KOPT-K1 (cell line): Measurements from ENCODE around the gene TFDP2.
"Not testable (repeated sequence)": the region's sequence is repeated elsewhere in the genome, so short reads cannot be mapped to it uniquely, and the experiment has no call there.

Experiments used
- H3K27ac ChIP-seq: fragments of 200-600 bp; sonication (generic); 2 replicates; pipeline ENCODE4 v1.5.1; 2016; ENCODE audit warnings: antibody characterized with exemption, mild to moderate bottlenecking, low read depth, low read length; ENCODE audit not compliant: poor library complexity, severe bottlenecking
- H3K36me3 ChIP-seq: fragments of 200-600 bp; sonication (generic); 2 replicates; pipeline ENCODE4 v1.5.1; 2017; ENCODE audit warnings: antibody characterized with exemption, mild to moderate bottlenecking, low read length, moderate library complexity; ENCODE audit not compliant: insufficient read depth
- H3K9me3 ChIP-seq: fragments of 200-600 bp; sonication (generic); 2 replicates; pipeline ENCODE4 v1.5.1; 2017; ENCODE audit warnings: antibody characterized with exemption, low read length, mild to moderate bottlenecking; ENCODE audit not compliant: insufficient read depth, poor library complexity, severe bottlenecking

Gene TFDP2

DNA sequence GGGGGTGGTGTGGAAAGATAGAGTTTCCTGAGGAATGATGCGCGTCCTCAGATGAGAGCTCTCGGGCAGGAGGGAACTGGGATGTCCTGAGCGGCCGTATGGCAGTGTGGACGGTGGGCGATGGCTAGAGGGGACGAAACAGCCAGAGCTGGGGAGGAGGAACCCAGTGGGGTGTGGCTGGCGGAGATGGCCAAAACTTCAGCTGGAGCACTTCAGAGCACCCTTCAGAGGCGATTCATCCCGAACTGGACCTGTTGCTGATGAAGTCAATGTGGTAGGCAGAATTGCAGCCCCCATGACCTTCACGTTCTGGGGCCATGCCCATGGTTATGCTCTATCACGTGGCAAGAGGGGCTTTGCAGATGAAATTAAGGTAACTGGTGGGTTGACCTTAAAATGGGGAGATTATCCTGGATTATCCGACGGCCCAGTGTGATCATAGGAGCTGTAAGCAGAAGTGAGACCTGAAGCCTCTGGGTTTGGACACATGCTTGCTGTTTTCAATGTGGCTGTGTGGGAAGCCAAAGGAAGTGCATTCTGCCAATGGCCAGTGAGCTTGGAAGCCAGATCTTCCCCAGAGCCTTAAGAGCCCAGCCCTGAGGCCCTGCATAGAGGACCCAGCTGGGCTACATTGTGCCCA, 220.6 kb downstream of the TFDP2 start:
- H3K36me3 ChIP-seq = peaks cover 54% of the 10 kb centered on the region
- H3K27ac ChIP-seq = no peak overlapping the region
- no peaks in the 10 kb centered on the region for H3K9me3 ChIP-seq

DNA sequence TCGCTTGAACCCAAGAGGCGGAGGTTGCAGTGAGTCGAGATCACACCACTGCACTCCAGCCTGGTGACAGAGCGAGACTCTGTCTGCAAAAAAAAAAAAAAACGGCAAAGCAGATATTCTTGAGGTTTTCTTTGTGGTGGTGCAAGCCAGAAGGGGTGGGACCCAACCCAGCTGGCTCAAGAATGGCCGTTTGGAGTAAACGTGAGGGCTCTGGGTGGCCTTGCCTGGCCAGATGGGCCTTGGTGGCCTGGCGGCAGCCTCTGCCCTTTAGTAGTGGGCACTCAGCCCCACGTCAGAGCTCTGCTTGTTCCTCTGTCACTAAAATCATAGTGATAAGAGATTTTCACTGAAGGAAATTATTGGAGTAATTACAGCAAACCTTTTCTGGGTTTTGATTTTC, 222.4 kb downstream of the TFDP2 start:
- Histone ChIP-seq H3K36me3 (peaks cover 72% of the 10 kb centered on the region), H3K9me3 (no peaks in the 10 kb centered on the region), H3K27ac (no peak overlapping the region)

DNA sequence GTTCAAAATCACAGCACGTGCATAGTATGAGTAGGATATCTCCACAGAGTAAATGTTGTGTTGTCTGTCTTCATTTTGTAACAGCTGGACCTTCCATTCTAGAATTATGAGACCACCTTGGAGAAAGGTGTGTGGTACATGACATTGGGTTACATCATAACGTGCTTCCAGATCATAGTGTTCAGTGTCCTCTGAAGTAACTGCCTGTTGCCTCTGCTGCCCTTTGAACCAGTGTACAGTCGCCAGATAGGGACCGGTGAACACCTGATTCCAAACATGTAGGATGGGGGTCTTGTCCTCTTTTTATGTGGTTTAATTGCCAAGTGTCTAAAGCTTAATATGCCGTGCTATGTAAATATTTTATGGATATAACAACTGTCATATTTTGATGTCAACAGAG, 223.7 kb downstream of the TFDP2 start:
- H3K9me3 ChIP-seq, H3K27ac ChIP-seq: not testable (repeated sequence)
- H3K36me3 ChIP-seq = peaks cover 84% of the 10 kb centered on the region

GRCh38 chr3:141921316-141921715, 228.0 kb downstream of the TFDP2 start:
- Histone ChIP-seq H3K27ac (no peak overlapping the region), H3K36me3 (peaks cover 97% of the 10 kb centered on the region), H3K9me3 (no peaks in the 10 kb centered on the region)

- H3K27ac ChIP-seq = no peak overlapping the region
- H3K9me3 ChIP-seq = no peaks in the 10 kb centered on the region
- peaks cover 97% of the 10 kb centered on the region for H3K36me3 ChIP-seq
These were observed 228.6 kb downstream of the TFDP2 start for GRCh38 chr3:141920701-141921100.

- H3K36me3 ChIP-seq = peaks cover 96% of the 10 kb centered on the region
- H3K27ac ChIP-seq = no peak overlapping the region
- peaks cover 8% of the 10 kb centered on the region for H3K9me3 ChIP-seq
These were observed 233.6 kb downstream of the TFDP2 start for GRCh38 chr3:141915766-141916165.

- Histone ChIP-seq H3K36me3 (peaks cover 96% of the 10 kb centered on the region), H3K9me3 (peaks cover 8% of the 10 kb centered on the region), H3K27ac (no peak overlapping the region)
These were observed 234.3 kb downstream of the TFDP2 start for GRCh38 chr3:141915016-141915415.

DNA sequence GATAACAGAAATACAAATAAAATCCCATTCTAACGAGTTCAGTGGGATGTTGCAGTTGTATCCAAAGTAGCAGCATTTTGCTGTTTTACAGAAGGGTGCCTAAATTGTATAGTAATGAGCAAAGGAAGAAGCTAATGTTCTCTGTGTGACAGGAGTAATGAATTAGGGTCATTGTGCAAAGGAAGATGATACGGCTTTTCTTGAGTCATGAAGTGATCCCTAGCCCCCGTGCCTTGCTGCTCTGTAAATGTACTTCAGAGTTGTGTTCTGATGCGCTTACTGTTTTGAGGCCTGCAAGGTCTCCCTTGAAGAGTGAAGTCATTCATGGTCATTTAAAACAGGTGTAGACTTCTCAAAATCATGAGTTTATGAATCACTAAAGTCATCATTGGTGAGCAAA, 235.0 kb downstream of the TFDP2 start:
- Histone ChIP-seq H3K27ac (no peak overlapping the region), H3K9me3 (peaks cover 8% of the 10 kb centered on the region), H3K36me3 (peaks cover 96% of the 10 kb centered on the region)

GRCh38 chr3:141913150-141913811, 236.1 kb downstream of the TFDP2 start:
- Histone ChIP-seq H3K27ac (no peak overlapping the region), H3K36me3 (peaks cover 96% of the 10 kb centered on the region), H3K9me3 (peaks cover 8% of the 10 kb centered on the region)

GRCh38 chr3:141909986-141910385, 239.4 kb downstream of the TFDP2 start:
- not testable (repeated sequence) for H3K9me3 ChIP-seq, H3K27ac ChIP-seq
- peaks cover 98% of the 10 kb centered on the region for H3K36me3 ChIP-seq

DNA sequence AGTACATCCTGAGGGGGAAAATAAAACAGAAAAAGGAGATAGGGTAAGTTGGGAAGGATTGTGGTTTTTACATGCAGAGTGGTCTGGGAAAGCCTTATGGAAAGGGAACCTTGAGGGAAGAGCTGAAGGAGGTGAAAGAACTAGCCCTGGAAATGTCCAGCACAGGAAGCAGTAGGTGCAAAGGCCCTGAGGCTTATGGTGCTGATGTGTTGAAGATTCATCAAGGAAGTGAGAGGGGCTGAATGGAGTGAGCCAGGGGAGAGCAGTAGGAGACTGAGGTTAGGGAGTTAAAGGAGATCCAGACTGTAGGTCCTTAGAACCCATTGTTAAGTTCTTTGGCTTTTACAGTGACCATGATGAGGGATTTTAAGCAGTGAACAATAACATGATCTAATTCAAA, 239.9 kb downstream of the TFDP2 start:
- H3K27ac ChIP-seq = no peak overlapping the region
- peaks cover 98% of the 10 kb centered on the region for H3K36me3 ChIP-seq

GRCh38 chr3:141905129-141905528, 244.2 kb downstream of the TFDP2 start:
- peaks cover 5% of the 10 kb centered on the region for H3K9me3 ChIP-seq
- peaks cover 78% of the 10 kb centered on the region for H3K36me3 ChIP-seq
- H3K27ac ChIP-seq = no peak overlapping the region

More for the DNA sequence above, 239.9 kb downstream of the TFDP2 start:
- peaks cover 8% of the 10 kb centered on the region for H3K9me3 ChIP-seq

GRCh38 chr3:141904203-141904602, 245.1 kb downstream of the TFDP2 start:
- Histone ChIP-seq H3K36me3 (peaks cover 78% of the 10 kb centered on the region), H3K9me3 (peaks cover 14% of the 10 kb centered on the region), H3K27ac (no peak overlapping the region)

- Histone ChIP-seq H3K27ac (no peak overlapping the region), H3K9me3 (peaks cover 36% of the 10 kb centered on the region), H3K36me3 (peaks cover 77% of the 10 kb centered on the region)
These were observed 247.4 kb downstream of the TFDP2 start for GRCh38 chr3:141901914-141902313.

DNA sequence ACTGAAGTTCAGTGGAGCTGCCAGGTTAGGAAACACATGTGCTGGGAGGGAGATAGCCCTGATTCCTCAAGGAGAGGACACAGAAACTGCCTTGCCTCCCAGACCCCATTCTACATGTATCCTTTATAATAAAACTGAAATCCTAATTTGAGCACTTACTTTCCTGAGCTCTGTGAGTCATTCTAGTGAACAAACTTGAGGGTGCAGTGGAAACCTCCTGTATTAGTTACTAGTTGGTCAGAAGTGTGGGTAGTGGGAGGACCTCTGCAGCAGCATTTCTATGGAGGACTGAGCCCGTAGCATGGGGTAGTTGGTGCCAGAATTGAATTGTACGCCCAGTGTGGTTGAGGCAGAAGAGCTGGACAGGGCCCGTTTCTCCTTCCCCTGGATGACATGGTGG, 249.0 kb downstream of the TFDP2 start:
- peaks cover 76% of the 10 kb centered on the region for H3K36me3 ChIP-seq
- H3K27ac ChIP-seq = no peak overlapping the region
- peaks cover 39% of the 10 kb centered on the region for H3K9me3 ChIP-seq

DNA sequence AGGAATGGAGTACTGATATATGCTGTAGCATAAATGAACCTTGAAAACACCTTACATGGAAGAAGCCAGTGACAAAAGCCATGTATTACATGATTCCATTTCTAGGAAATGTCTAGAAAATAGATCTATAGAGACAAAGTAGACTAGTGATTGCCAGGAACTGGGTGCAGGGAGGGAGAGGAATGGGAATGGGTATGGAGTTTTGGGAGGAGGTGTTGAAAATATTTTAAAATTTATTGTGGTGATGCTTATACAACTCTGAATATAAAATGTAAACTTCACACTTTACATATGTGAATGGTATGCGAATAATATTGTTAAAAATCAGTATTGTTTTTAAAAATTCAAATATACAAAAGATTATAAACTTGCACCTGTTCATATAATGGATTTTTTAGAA, 250.4 kb downstream of the TFDP2 start:
- peaks cover 39% of the 10 kb centered on the region for H3K9me3 ChIP-seq
- H3K36me3 ChIP-seq = peaks cover 75% of the 10 kb centered on the region
- no peak overlapping the region for H3K27ac ChIP-seq
